NOMO-1 (cell line): ENCODE measurements around the gene ZBTB39.

Experiments
- DNase-seq, 2 experiments: peaks; one replicate each; lab custom pipeline; 2025; ENCODE audit not compliant: unreplicated experiment in 2 of 2; lab: John Stamatoyannopoulos, UW

The ZBTB39 gene

DNA sequence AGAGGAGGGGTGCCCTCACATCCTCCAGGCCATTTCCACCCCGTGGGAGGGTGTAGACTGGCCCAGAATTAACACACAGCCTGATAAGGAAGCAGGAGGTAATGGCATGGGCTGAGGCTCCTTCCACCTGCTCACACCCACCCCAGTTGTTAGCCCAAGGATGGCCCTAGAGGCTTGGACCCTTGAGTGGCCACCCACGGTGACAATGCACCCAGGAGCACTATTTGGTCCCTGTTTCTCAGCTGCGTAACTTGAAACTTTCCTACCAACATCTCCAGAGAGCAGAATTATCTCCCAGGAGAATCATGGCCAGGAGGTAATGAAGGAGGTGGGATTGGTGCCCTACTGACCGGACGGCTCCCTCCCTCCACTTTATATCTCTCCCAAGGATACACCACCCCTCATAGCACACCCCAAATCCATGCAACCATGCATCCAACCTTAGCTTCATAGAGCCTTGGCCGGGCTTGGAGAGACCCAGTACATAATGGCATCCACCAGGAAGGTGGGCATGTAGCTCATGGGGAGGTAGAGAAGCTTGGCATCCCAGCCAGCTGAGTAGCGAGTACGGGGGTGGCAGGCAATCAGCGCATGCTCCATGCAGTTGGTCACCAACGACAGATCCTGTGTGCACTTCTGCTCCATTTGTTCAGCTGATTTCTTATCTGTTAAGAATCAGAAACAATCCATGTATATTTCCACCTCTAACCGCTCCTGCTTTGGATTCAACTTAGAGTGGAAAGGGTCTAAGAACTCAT, 54.6 kb downstream of the ZBTB39 start:
- DNase-seq = no peak

- no peak for DNase-seq
These were observed 57.5 kb downstream of the ZBTB39 start for GRCh38 chr12:56948881-56949280.
